A673 (cell line): ENCODE data around the gene UBE3B. TPM values are rescaled to one million over a fixed set of nuclear protein-coding genes. Genes with fewer than 3 reads are reported as not detected.

ENCODE experiments used
- BruUV-seq: library from RNA; stranded (reverse); fragments of 400-500 nt; replicated peaks from 2 replicates; lab custom pipeline; 2021; lab: Mats Ljungman, UMichigan
- CTCF ChIA-PET: fragments of 300-600 bp; sonication (Branson Sonifier 250); formaldehyde crosslinking; loops from one replicate; lab custom pipeline; 2022; ENCODE audit warnings: antibody characterized with exemption; lab: Charles Lee
- POLR2A ChIA-PET: fragments of 300-600 bp; sonication (Branson Sonifier 250); formaldehyde crosslinking; loops from one replicate; lab custom pipeline; 2022; ENCODE audit warnings: antibody characterized with exemption; ENCODE audit not compliant: low non-redundant PET; lab: Charles Lee
- DNase-seq: peaks from one replicate; pipeline ENCODE4 v3.0.0-alpha.2; 2015; ENCODE audit warnings: low spot score
- H3K27ac ChIP-seq: fragments of 200-600 bp; sonication (generic); 2 replicates; pipeline ENCODE4 v1.5.1; 2016; ENCODE audit warnings: mixed run types, low read depth, mild to moderate bottlenecking, mixed read lengths, antibody characterized with exemption, low read length; ENCODE audit not compliant: poor library complexity, severe bottlenecking
- H3K27me3 ChIP-seq: fragments of 200-600 bp; sonication (generic); replicated peaks from 2 replicates; pipeline ENCODE4 v1.6.1; 2017; ENCODE audit warnings: mixed run types, low read depth, mild to moderate bottlenecking, mixed read lengths, antibody characterized with exemption, low read length; ENCODE audit not compliant: insufficient read depth, poor library complexity
- H3K36me3 ChIP-seq: fragments of 200-600 bp; sonication (generic); 2 replicates; pipeline ENCODE4 v1.6.1; 2016; ENCODE audit warnings: mixed run types, mild to moderate bottlenecking, mixed read lengths, antibody characterized with exemption, low read length; ENCODE audit not compliant: insufficient read depth, poor library complexity, severe bottlenecking
- H3K4me1 ChIP-seq: fragments of 200-600 bp; sonication (generic); 2 replicates; pipeline ENCODE4 v1.6.1; 2017; ENCODE audit warnings: mixed run types, mild to moderate bottlenecking, mixed read lengths, antibody characterized with exemption, low read length; ENCODE audit not compliant: insufficient read depth, poor library complexity, severe bottlenecking
- H3K4me3 ChIP-seq: fragments of 200-600 bp; sonication (generic); 2 replicates; pipeline ENCODE4 v1.5.1; 2016; ENCODE audit warnings: low read depth, mixed run types, mild to moderate bottlenecking, mixed read lengths, low read length; ENCODE audit not compliant: poor library complexity, severe bottlenecking
- H3K9me3 ChIP-seq: fragments of 200-600 bp; sonication (generic); 2 replicates; pipeline ENCODE4 v1.6.1; 2016; ENCODE audit warnings: mixed run types, low read depth, mild to moderate bottlenecking, mixed read lengths, antibody characterized with exemption, low read length; ENCODE audit not compliant: poor library complexity, severe bottlenecking
- CTCF ChIP-seq: fragments of 300-800, 200-600 bp; sonication (generic); conservative IDR thresholded peaks from 2 replicates; pipeline ENCODE4 v1.5.1; 2017; ENCODE audit warnings: low read depth, mild to moderate bottlenecking, antibody characterized with exemption, low read length, moderate library complexity, mixed read lengths
- EZH2 ChIP-seq: fragments of 200-600 bp; sonication (generic); IDR thresholded peaks from 2 replicates; pipeline ENCODE4 v1.6.1; 2017; ENCODE audit warnings: borderline replicate concordance, low read depth, mild to moderate bottlenecking, mixed read lengths, antibody characterized with exemption, low read length; ENCODE audit not compliant: poor library complexity, severe bottlenecking
- intact Hi-C: fragments of 100-400 bp; cut with micrococcal nuclease; formaldehyde crosslinking; loops from one replicate; pipeline ENCODE4 v1.10.0; 2022; ENCODE audit not compliant: unreplicated experiment
- total RNA-seq: library from RNA; stranded (reverse); gene quantifications from 2 replicates; pipeline ENCODE4 v1.2.3, GENCODE V29; 2021

Gene UBE3B
- total RNA-seq, 1 experiment from 2014 or later = 29.2 TPM

DNA sequence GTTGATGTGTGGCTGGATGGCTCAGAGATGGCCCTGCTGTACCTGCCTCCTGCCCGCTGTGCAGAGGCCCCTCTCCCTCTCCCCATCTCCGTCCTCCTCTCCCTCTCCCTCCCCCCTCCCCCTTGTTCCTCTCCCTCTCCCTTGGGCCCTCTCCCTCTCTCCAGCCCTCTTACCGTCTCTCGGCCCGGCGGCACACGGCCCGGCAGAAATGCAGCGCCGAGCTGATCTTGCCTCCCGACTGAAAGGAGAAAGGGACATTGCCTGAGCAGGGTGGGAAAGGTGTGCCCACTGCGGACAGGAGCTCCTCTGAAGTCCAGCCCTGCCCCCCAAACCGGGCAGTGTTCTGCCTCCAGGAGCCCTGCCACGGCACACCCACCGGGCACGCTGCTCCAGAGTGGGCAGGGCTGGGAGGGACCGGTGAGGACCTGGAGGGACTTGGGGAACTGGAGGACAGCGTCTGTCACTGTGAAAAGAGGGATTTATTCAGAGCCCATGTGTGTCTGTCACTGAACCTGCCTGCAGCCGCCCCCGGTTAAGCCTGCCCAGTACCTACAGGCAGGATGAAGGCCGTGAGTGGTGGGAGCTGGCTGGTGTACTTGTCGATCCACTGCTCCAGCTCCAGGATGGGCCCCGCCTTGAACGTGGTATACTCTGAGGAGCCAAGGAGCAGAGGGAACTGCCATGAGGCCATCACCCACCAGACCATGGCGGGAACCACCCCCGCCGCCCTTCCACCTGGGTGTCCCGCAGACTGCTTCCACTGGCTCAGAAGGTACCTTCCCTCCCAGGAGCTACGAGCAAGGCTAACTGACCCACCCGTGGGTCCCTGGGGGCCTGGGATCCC, 83.7 kb downstream of the UBE3B start:
- H3K9me3 ChIP-seq = no peaks in the 10 kb centered on the region
- intact Hi-C loops = no loop called here
- ChIA-PET CTCF (no interaction called here), POLR2A (no interaction called here)
- H3K4me3 ChIP-seq = no peak overlapping the region
- no peak overlapping the region for H3K27ac ChIP-seq
- BruUV-seq = no TSS peak
- peaks cover 41% of the 10 kb centered on the region for H3K36me3 ChIP-seq
- no peaks in the 10 kb centered on the region for H3K27me3 ChIP-seq
- DNase-seq = no peak
- H3K4me1 ChIP-seq = no peaks in the 10 kb centered on the region
- TF ChIP-seq EZH2 = no peak
- no peak for TF ChIP-seq CTCF

DNA sequence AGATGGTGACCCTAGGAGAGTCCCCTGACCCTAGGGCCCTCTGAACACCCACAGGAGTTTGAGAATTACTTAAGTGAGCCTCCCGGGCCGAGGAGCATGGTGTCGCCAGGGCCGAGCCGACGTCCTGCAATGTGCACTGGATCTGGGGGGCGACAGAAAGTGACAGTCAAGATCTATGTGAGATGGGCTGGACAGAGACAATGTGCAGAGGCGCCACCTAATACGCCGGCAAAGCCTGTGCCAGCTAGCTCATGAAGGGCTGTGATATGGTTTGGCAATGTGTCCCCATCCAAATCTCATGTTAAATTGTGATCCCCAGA, 84.2 kb downstream of the UBE3B start:
- CTCF ChIA-PET = no interaction called here
- no peaks in the 10 kb centered on the region for H3K27me3 ChIP-seq
- no peak for DNase-seq
- no peak overlapping the region for H3K4me3 ChIP-seq
- H3K4me1 ChIP-seq = no peaks in the 10 kb centered on the region
- POLR2A ChIA-PET = no interaction called here
- H3K36me3 ChIP-seq = peaks cover 47% of the 10 kb centered on the region
- intact Hi-C loops = no loop called here
- no peak for TF ChIP-seq CTCF
- H3K27ac ChIP-seq = no peak overlapping the region
- no TSS peak for BruUV-seq
- no peaks in the 10 kb centered on the region for H3K9me3 ChIP-seq

GRCh38 chr12:109562871-109563270, 85.4 kb downstream of the UBE3B start:
- Histone ChIP-seq H3K27ac (no peak overlapping the region), H3K4me1 (no peaks in the 10 kb centered on the region), H3K9me3 (no peaks in the 10 kb centered on the region), H3K27me3 (no peaks in the 10 kb centered on the region), H3K36me3 (peaks cover 58% of the 10 kb centered on the region), H3K4me3 (no peak overlapping the region)
- no peak for DNase-seq
- no TSS peak for BruUV-seq
- intact Hi-C loops = no loop called here
- TF ChIP-seq EZH2 (no peak), CTCF (no peak)
- POLR2A ChIA-PET = no interaction called here
- CTCF ChIA-PET = interaction anchor here (0.7 kb wide), 1 partner anchor 365 kb away, joined by 4 read pairs; no protein-coding TSS in a partner anchor
